T-cell (primary cell): ENCODE measurements around the gene CLEC7A. TPM values are rescaled to one million over a fixed set of nuclear protein-coding genes. Genes with fewer than 3 reads are reported as not detected.

ENCODE experiments used
- ATAC-seq, 4 experiments: fragments of 200-7000 bp in 3 of 4; fragments of 150-1000 bp in 1 of 4; cut with Tn5 transposase; replicated peaks in 1 of 4; 1 replicate in 3 of 4; 2 replicates in 1 of 4; pipeline ENCODE4 v1.10.0; 2021; ENCODE audit warnings: moderate library complexity in 3 of 4, mild to moderate bottlenecking in 2 of 4, moderate number of reproducible peaks in 1 of 4
- CTCF ChIA-PET, 2 donors: fragments of 300-600 bp; sonication (Branson Sonifier 250); formaldehyde crosslinking; loops; one replicate each; lab custom pipeline; 2022; ENCODE audit warnings: antibody characterized with exemption in 2 of 2; lab: Charles Lee
- POLR2A ChIA-PET, 2 donors: fragments of 300-600 bp; sonication (Branson Sonifier 250); formaldehyde crosslinking; loops; one replicate each; lab custom pipeline; 2022; ENCODE audit warnings: antibody characterized with exemption in 2 of 2; lab: Charles Lee
- DNase-seq, 35 experiments: peaks; one replicate each; pipeline versions ENCODE4 v3.0.0 to v3.0.0-alpha.2; 2013 to 2023
- H3K27ac ChIP-seq: one replicate; pipeline ENCODE4 v1.5.1; 2013; ENCODE audit warnings: low read length
- H3K27me3 ChIP-seq, 2 experiments: replicated peaks in 1 of 2; 1 replicate in 1 of 2; 2 replicates in 1 of 2; pipeline versions ENCODE4 v1.6.1 to v1.7.0; 2013; ENCODE audit warnings: low read length in 1 of 2, mixed read lengths in 1 of 2; ENCODE audit not compliant: control insufficient read depth in 2 of 2, insufficient read depth in 2 of 2; ENCODE audit errors: extremely low read depth in 1 of 2
- H3K36me3 ChIP-seq, 2 donors: 1 replicate in 1 of 2; 2 replicates in 1 of 2; pipeline versions ENCODE4 v1.6.1 to v1.7.0; 2013; ENCODE audit warnings: low read length in 1 of 2; ENCODE audit not compliant: control insufficient read depth in 2 of 2, insufficient read depth in 1 of 2; ENCODE audit errors: extremely low read depth in 1 of 2
- H3K4me1 ChIP-seq, 2 experiments: 1 replicate in 1 of 2; 2 replicates in 1 of 2; pipeline versions ENCODE4 v1.6.1 to v1.7.0; 2013; ENCODE audit warnings: low read length in 2 of 2, mixed read lengths in 1 of 2; ENCODE audit not compliant: insufficient read depth in 2 of 2, control insufficient read depth in 1 of 2; ENCODE audit errors: extremely low read depth in 1 of 2
- H3K4me3 ChIP-seq, 2 donors: 1 replicate in 1 of 2; 2 replicates in 1 of 2; pipeline versions ENCODE4 v1.5.1 to v1.7.0; 2013; ENCODE audit warnings: mild to moderate bottlenecking in 2 of 2, low read length in 1 of 2, moderate library complexity in 1 of 2; ENCODE audit not compliant: control insufficient read depth in 1 of 2; ENCODE audit errors: extremely low read depth in 1 of 2
- H3K9me3 ChIP-seq: 2 replicates; pipeline ENCODE4 v1.7.0; 2013
- H3K27ac Mint-ChIP-seq, 2 donors: one replicate each; pipeline ENCODE4 v1.8.0; 2020 to 2021; ENCODE audit warnings: mild to moderate bottlenecking in 2 of 2, mixed read lengths in 2 of 2
- H3K27me3 Mint-ChIP-seq, 2 donors: one replicate each; pipeline ENCODE4 v1.8.0; 2021 to 2022; ENCODE audit warnings: mixed read lengths in 2 of 2
- H3K36me3 Mint-ChIP-seq: one replicate; pipeline ENCODE4 v1.8.0; 2021; ENCODE audit warnings: mixed read lengths
- H3K4me1 Mint-ChIP-seq, 3 donors: one replicate each; pipeline ENCODE4 v1.8.0; 2020 to 2022; ENCODE audit warnings: mixed read lengths in 3 of 3, mild to moderate bottlenecking in 1 of 3
- H3K4me3 Mint-ChIP-seq, 3 donors: one replicate each; pipeline ENCODE4 v1.8.0; 2020 to 2022; ENCODE audit warnings: mild to moderate bottlenecking in 3 of 3, mixed read lengths in 3 of 3, moderate library complexity in 3 of 3
- H3K9me3 Mint-ChIP-seq, 3 donors: one replicate each; pipeline ENCODE4 v1.8.0; 2020 to 2022; ENCODE audit warnings: mixed read lengths in 3 of 3
- WGBS: methylation state at CpG from one replicate; pipeline ENCODE4 v1.1.5; 2013; ENCODE audit warnings: missing lambda C conversion rate; ENCODE audit not compliant: insufficient coverage; 5-methylcytosine and 5-hydroxymethylcytosine counted together
- total RNA-seq, 35 experiments: library from RNA in 6 of 35; stranded (reverse) in 6 of 35; fragments of 120-200 nt in 1 of 35; gene quantifications; one replicate each; pipeline versions ENCODE4 v1.2.1 to v1.2.4 and lab custom pipeline; 2013 to 2026

Gene CLEC7A
- total RNA-seq, 5 donors from 2014 or later (not counting 1 experiment from before 2014, with no cell fraction given): 0.15 to 1.6 (median 0.49) TPM

- 63% methylated on average over 4 of the region's 5 CpGs for WGBS
- no peaks in the 10 kb centered on the region for H3K4me1 ChIP-seq
- H3K27me3 Mint-ChIP-seq: peaks cover 12 to 16% of the 10 kb centered on the region in 2 donors
Observed at GRCh38 chr12:10082117-10082874, 47.7 kb downstream of the CLEC7A start.

DNA sequence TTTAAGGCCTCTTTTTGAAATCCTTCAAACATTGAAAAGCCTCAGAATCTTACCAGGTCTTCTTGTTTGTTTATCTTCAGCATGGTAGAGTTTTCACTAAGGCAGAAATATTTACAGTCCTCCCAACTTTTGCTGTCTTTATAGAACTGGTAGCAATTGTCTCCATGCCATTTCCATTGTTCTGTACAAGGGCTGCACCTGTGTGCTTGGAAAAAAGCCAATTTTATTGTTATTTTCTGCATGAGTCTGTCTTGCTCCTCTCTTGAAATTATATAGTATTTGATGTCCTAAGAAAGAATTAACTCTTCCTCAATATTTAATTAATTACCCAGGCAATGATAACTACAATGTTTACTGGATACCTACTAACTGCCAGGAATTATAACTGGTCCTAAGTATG lies 54.5 kb downstream of the CLEC7A start:
- Mint-ChIP-seq H3K9me3 (no peaks in the 10 kb centered on the region), H3K4me3 (no peak overlapping the region), H3K4me1 (no peaks in the 10 kb centered on the region), H3K27me3 (peaks cover 9 to 12% of the 10 kb centered on the region in 2 donors), H3K36me3 (no peaks in the 10 kb centered on the region), H3K27ac (no peak overlapping the region)
- Histone ChIP-seq H3K9me3 (no peaks in the 10 kb centered on the region), H3K4me1 (no peaks in the 10 kb centered on the region), H3K27ac (no peak overlapping the region), H3K27me3 (peaks cover 0 to 12% of the 10 kb centered on the region in 2 experiments), H3K4me3 (no peak overlapping the region), H3K36me3 (no peaks in the 10 kb centered on the region)
- DNase-seq: no peak
- CTCF ChIA-PET: no interaction called here
- POLR2A ChIA-PET: no interaction called here
- no peak for ATAC-seq

More at GRCh38 chr12:10082117-10082874, 47.7 kb downstream of the CLEC7A start:
- peaks cover 3% of the 10 kb centered on the region for H3K36me3 Mint-ChIP-seq
- ChIA-PET POLR2A (no interaction called here), CTCF (interaction anchor here in 1 of 2 donors (0.5 kb wide), 1 partner anchor 1819 kb away, joined by 3 read pairs; no protein-coding TSS in a partner anchor)
- ATAC-seq (no peak), DNase-seq (no peak)
- Histone ChIP-seq H3K27ac (no peak overlapping the region), H3K9me3 (no peaks in the 10 kb centered on the region), H3K27me3 (peaks cover 0 to 13% of the 10 kb centered on the region in 2 experiments), H3K36me3 (no peaks in the 10 kb centered on the region), H3K4me3 (no peak overlapping the region)
- H3K27ac Mint-ChIP-seq: no peak overlapping the region
- H3K4me3 Mint-ChIP-seq: no peak overlapping the region
- no peaks in the 10 kb centered on the region for H3K4me1 Mint-ChIP-seq
- H3K9me3 Mint-ChIP-seq: peaks cover 3 to 12% (median 9%) of the 10 kb centered on the region in 3 donors

DNA sequence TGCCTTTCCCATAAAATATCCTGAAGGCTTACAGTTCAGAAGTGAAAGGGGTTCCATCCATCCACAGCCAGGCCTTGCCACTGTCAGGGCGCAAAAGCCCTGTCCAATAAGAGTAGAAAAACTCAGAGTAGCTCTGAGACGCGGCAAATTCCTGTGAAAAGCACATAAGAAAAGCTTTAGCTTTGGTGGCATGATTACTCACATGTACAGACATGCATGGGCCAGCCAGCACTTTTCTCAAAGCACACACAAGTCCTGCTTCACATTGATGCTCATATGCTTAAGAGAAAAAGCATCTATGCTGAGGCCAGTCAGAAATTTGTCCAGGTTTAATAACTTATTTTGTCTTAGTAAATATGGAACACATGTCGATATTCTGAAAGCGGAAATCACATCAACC lies 56.7 kb downstream of the CLEC7A start:
- POLR2A ChIA-PET: no interaction called here
- Mint-ChIP-seq H3K9me3 (no peaks in the 10 kb centered on the region), H3K4me1 (no peaks in the 10 kb centered on the region), H3K4me3 (no peak overlapping the region), H3K27ac (no peak overlapping the region), H3K27me3 (peaks cover 11 to 16% of the 10 kb centered on the region in 2 donors), H3K36me3 (no peaks in the 10 kb centered on the region)
- CTCF ChIA-PET: no interaction called here
- Histone ChIP-seq H3K27me3 (peaks cover 0 to 8% of the 10 kb centered on the region in 2 experiments), H3K27ac (no peak overlapping the region), H3K9me3 (no peaks in the 10 kb centered on the region), H3K4me1 (no peaks in the 10 kb centered on the region), H3K4me3 (no peak overlapping the region), H3K36me3 (no peaks in the 10 kb centered on the region)
- WGBS: 67% methylated on average over 1 of the region's 5 CpGs
- DNase-seq (no peak), ATAC-seq (no peak)

DNA sequence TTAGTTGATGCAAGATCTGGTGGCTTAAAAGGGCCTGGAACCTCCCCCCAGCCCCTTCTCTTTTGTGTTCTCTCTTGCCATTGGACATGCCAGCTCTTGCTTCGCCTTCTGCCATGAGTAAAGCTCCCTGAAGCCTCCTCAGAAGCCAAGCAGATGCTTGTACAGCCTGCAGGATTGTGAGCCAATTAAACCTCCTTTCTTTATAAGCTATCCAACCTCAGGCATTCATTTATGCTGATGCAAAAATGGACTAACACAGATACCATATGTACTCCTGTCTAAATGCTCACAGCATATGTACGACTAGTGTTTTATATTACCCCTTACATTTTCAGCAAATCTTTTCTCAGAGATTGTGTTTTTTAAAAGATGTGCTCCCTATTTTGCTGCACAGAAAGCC lies 57.9 kb downstream of the CLEC7A start:
- Mint-ChIP-seq H3K4me3 (no peak overlapping the region), H3K9me3 (no peaks in the 10 kb centered on the region), H3K36me3 (no peaks in the 10 kb centered on the region), H3K27ac (no peak overlapping the region), H3K27me3 (peaks cover 14 to 15% of the 10 kb centered on the region in 2 donors), H3K4me1 (no peaks in the 10 kb centered on the region)
- Histone ChIP-seq H3K4me1 (no peaks in the 10 kb centered on the region), H3K4me3 (no peak overlapping the region), H3K9me3 (no peaks in the 10 kb centered on the region), H3K27ac (no peak overlapping the region), H3K27me3 (peaks cover 0 to 8% of the 10 kb centered on the region in 2 experiments), H3K36me3 (no peaks in the 10 kb centered on the region)
- POLR2A ChIA-PET: interaction anchor here in 1 of 2 donors (0.6 kb wide), 1 partner anchor 1369 kb away, joined by 3 read pairs; no protein-coding TSS in a partner anchor
- CTCF ChIA-PET: interaction anchor here in 1 of 2 donors (0.6 kb wide), 1 partner anchor 395 kb away, joined by 3 read pairs; no protein-coding TSS in a partner anchor
- ATAC-seq (no peak), DNase-seq (no peak)
- WGBS: 100% methylated on average over 1 of the region's 2 CpGs

GRCh38 chr12:10070380-10070779 lies 59.6 kb downstream of the CLEC7A start:
- Mint-ChIP-seq H3K4me3 (no peak overlapping the region), H3K27ac (no peak overlapping the region), H3K27me3 (peaks cover 17 to 20% of the 10 kb centered on the region in 2 donors), H3K9me3 (no peaks in the 10 kb centered on the region), H3K4me1 (no peaks in the 10 kb centered on the region), H3K36me3 (no peaks in the 10 kb centered on the region)
- 60% methylated on average over 3 of the region's 4 CpGs for WGBS
- Histone ChIP-seq H3K27ac (no peak overlapping the region), H3K27me3 (peaks cover 0 to 8% of the 10 kb centered on the region in 2 experiments), H3K4me3 (no peak overlapping the region), H3K36me3 (no peaks in the 10 kb centered on the region), H3K9me3 (no peaks in the 10 kb centered on the region), H3K4me1 (no peaks in the 10 kb centered on the region)
- no peak for ATAC-seq
- DNase-seq: no peak
- POLR2A ChIA-PET: no interaction called here
- CTCF ChIA-PET: no interaction called here

- Histone ChIP-seq H3K36me3 (no peaks in the 10 kb centered on the region), H3K4me1 (no peaks in the 10 kb centered on the region), H3K4me3 (no peak overlapping the region), H3K9me3 (no peaks in the 10 kb centered on the region), H3K27ac (no peak overlapping the region), H3K27me3 (peaks cover 0 to 8% of the 10 kb centered on the region in 2 experiments)
- Mint-ChIP-seq H3K9me3 (no peaks in the 10 kb centered on the region), H3K27ac (no peak overlapping the region), H3K4me3 (no peak overlapping the region), H3K27me3 (peaks cover 17 to 20% of the 10 kb centered on the region in 2 donors), H3K4me1 (no peaks in the 10 kb centered on the region), H3K36me3 (no peaks in the 10 kb centered on the region)
- DNase-seq: no peak
- ChIA-PET CTCF (no interaction called here), POLR2A (no interaction called here)
- no peak for ATAC-seq
- 31% methylated on average over 3 of the region's 3 CpGs for WGBS
Observed at GRCh38 chr12:10069976-10070375, 60.0 kb downstream of the CLEC7A start.
